ENCODE data around the gene MRPL24.
A peak's percentile ranks its signal among the peaks of the same experiment; 100 is the strongest.

MRPL24 gene

GRCh38 chr1:156743367-156744302, 2.7 kb upstream of the MRPL24 start:
- no peak for DNase-seq (ENCODE audit: low read depth)

- DNase-seq (ENCODE audit: low read depth) = no peak
These were observed 1.9 kb upstream of the MRPL24 start for GRCh38 chr1:156742801-156743200.

- DNase-seq (ENCODE audit: low read depth) = no peak
These were observed 1.1 kb upstream of the MRPL24 start for GRCh38 chr1:156742017-156742416.

GRCh38 chr1:156741481-156741983, 644 bp upstream of the MRPL24 start:
- no peak for DNase-seq (ENCODE audit: low read depth)

- DNase-seq (ENCODE audit: low read depth) = no peak
These were observed 599 bp downstream of the MRPL24 start for GRCh38 chr1:156740237-156740740.

DNA sequence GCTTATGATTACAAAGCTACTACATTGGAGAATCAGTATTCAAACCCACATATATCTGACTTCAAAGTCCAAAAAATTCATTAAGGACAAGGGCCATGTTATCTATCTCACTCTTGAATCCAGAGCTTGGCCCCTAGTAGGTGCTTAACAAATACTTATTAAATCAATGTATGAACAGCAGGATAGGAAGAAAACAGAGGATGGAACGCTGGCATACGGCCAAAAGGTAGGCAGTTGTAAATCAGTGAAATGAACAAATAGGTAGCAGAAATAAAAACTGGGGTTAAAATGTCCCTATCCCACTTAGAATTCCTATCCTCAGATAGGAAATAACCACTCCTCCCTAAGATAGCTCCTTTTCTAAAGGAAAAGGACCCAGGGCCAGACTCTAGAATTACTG, 2.0 kb downstream of the MRPL24 start:
- no peak for DNase-seq (ENCODE audit: low read depth)

DNA sequence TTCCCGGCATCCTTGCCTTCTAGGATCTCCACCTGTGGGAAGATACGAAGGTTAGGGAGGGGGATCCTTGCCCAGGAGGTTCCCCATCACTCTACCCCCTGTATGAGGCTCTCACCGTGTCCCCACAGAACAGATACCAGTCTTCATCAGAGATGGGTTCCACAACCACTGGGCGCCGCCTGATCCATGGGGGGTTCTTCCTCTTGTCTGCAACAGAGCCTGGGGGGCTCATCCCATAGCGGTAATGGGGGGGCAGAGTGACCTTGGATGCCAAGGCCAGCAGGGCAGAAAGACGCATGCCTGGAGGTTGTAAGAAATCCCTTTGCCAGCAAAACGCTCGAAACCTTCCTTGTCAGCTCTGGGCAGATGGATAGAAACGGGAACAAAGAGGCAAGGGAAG, 2.5 kb downstream of the MRPL24 start:
- no peak for DNase-seq (ENCODE audit: low read depth)

DNA sequence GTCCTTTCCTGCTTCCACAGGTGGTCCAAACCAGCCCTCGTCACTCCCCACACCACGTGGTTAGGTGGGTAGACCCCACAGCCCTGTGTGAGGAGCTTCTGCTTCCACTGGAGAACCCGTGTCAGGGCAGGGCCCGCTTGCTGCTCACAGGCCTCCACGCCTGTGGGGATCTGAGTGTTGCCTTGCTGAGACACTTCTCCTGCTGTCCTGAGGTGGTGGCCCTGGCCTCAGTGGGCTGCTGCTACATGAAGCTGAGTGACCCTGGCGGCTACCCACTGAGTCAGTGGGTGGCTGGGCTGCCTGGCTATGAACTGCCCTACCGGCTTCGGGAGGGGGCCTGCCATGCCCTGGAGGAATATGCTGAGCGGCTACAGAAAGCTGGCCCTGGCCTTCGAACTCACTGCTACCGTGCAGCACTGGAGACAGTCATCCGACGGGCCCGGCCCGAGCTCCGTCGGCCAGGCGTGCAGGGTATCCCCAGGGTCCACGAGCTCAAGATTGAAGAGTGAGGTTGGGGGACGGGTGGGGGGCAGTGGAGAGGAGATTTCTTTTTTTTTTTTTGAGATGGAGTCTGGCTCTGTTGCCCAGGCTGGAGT, 6.8 kb downstream of the MRPL24 start:
- no peak for DNase-seq (ENCODE audit: low read depth)

DNA sequence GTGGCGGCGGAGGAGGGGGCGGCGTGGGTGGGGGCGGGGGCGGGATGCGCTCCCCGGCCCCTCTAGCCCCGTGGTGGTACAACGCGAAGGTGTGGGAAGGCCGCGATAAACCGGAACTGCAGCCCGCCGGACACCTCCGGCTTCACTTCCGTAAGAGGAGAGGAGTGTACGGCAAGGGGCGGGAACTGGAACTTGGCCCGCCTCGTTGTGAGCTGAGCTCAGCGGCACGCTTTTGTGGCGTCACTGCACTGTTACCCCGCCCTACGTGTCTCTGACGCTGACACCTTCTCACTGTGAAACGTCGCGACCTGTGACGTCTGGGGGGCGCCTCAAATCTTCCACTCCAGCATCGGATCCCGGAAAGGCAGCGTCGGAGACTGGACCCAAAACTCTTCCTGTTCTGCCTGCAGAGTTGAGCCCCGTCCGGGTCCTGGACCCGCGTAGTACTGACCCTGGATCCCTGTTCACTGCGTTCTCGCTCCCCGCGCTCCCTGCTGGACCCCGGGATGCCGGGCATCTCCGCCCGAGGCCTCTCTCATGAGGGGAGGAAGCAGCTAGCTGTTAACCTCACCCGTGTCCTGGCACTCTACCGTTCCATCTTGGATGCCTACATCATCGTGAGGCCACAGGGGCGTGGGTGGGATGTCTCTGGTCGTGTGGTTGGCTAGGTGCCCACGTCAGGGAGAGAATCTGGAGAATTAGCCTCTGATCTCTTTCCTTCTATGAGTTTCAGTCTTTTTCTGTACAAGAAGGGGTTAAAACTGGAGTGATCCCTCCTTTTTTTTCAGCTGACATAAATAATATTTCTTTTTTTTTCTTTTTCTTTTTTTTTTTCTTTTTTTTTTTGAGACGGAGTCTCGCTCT, 12.1 kb downstream of the MRPL24 start, which contains the start of gene ISG20L2:
ISG20L2 (minus strand) TSS at position 168 of the 864 bp plus-strand sequence. CDS start 1,114 bp downstream, outside the sequence.
- DNase-seq (ENCODE audit: low read depth) = peak; percentile 93

GRCh38 chr1:156727926-156728598, 12.8 kb downstream of the MRPL24 start, which contains the start of gene METTL25B:
METTL25B (plus strand) TSS chr1:156728469; CDS start chr1:156729105, 636 bp downstream.
- DNase-seq (ENCODE audit: low read depth) = no peak

DNA sequence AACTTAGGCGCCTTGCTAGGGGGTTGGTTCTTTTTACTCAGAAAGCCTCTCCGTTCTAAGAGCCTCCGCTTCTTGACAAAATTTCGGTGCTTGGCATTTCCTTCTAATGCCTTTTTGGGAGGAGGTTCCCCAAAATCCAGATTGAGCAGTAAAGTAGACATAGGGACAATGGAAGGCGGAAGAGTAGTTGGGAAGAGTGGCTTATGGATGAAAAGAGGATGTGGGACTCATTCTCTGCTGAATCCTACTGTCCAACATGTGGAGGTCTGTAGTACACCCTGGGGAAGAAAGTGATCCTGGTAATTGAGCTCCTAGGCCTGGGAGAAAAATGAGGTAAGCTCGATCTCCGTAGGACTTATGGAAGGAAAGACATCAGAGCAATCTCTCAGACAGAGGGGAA, 13.4 kb downstream of the MRPL24 start:
- DNase-seq (ENCODE audit: low read depth) = no peak

DNA sequence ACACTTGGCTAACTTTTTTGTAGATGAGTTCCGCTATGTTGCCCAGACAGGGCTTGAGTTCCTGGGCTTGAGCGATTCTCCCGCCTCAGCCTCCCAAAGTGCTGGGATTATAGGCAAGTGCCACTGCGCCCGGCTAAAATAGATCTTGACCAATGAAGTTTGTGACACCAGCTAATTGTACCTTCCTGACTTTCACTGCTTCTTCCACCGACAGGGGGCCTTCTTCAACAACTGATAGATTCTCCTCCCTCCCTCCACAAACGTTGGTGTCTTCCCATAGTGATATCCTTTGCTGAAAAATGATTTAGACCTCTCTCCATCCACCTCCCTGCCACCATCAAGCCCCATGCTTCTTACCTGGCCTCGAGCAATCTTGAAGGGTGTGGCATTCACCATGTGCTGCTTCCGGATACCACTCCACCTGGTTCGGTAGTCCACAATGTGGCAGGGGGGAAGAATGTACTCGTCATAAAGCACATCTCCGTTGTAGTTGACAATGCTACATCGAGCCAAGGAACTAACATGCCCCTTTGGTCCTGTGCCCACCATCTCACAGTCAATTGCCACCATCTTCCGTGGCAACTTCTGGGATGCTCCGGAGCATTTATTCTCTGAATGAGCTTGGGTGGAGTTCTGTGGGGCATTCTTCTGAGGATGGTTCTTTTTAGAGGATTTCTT, 14.2 kb downstream of the MRPL24 start:
- DNase-seq (ENCODE audit: low read depth) = no peak

- DNase-seq (ENCODE audit: low read depth) = peak; percentile 79
These were observed 15.1 kb downstream of the MRPL24 start for GRCh38 chr1:156725683-156726280.

- no peak for DNase-seq (ENCODE audit: low read depth)
These were observed 19.4 kb downstream of the MRPL24 start for GRCh38 chr1:156721535-156721934.

DNA sequence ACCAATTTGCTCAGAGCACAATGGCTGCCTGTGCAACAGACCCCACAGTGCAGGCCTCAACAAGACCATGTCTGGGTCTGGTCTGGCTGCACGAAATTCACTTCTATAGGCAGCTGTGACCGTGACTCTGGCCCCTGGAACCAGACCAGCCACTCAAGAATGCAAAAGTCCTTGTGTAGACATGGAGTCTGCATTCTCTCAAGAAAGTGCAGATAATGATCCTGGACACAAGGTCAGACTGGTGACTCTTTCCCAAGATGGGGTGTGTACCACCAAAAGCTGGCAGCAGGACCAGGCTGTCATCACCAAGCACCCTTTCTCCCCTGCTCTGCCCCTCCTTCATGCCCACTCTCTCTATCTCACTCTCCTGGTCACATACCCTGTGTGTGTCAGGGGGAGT, 19.8 kb downstream of the MRPL24 start:
- no peak for DNase-seq (ENCODE audit: low read depth)

- no peak for DNase-seq (ENCODE audit: low read depth)
These were observed 23.5 kb downstream of the MRPL24 start for GRCh38 chr1:156717351-156717750.

GRCh38 chr1:156714830-156715229, 26.1 kb downstream of the MRPL24 start:
- DNase-seq (ENCODE audit: low read depth) = no peak

GRCh38 chr1:156712626-156713025, 28.3 kb downstream of the MRPL24 start:
- DNase-seq (ENCODE audit: low read depth) = no peak

DNA sequence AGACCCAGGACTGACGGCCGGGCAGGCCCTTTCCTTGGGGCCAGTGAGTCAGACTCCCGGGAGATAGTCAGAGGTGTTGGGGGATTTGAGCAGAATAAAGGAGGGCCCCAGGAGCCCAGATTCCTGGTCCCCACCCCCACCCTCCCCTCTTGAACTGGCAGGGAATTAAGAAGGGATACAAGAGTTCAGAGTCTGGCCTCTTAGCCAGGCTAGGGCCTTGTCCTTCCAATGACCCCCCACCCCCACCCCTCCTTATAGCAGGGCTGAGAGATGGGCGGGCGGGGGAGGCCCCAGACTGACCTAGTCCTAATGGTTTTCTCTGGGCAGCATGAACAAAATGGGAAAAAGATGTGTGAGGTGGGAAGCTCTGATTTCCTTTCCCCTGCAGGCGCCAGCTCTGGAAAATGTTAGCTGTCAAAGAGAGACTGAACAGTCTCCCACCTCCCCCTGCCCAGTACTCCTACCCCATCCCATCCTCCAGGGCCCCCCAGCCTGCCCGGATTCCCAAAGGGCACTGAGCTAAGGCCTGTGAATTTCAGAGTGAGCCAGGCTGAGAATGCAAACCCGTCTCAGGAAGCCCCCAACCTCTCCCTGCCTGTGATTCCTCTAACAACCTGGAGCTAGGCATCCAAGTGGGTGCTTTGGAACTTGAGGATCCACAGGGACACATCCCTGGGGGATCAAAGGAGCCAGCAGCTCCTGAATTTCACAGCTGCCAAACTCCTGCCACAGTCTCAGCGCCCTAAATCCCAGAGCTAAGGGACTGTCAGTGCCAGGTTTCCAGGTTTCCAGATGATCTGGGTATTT, 29.7 kb downstream of the MRPL24 start:
- DNase-seq (ENCODE audit: low read depth) = no peak

Measured in GM04504 (cell line).